GM21390 (cell line): ENCODE data around the gene STOX1.
"Not testable (repeated sequence)": the region's sequence is repeated elsewhere in the genome, so short reads cannot be mapped to it uniquely, and the experiment has no call there.

ENCODE experiments used
- ATAC-seq: cut with Tn5 transposase; IDR thresholded peaks from one replicate; pipeline ENCODE4 v1.9.1; 2021; ENCODE audit not compliant: unreplicated experiment

STOX1 gene

GRCh38 chr10:68829521-68829920, 2.2 kb downstream of the STOX1 start:
- ATAC-seq: no peak

GRCh38 chr10:68829952-68830351, 2.6 kb downstream of the STOX1 start:
- ATAC-seq: no peak

DNA sequence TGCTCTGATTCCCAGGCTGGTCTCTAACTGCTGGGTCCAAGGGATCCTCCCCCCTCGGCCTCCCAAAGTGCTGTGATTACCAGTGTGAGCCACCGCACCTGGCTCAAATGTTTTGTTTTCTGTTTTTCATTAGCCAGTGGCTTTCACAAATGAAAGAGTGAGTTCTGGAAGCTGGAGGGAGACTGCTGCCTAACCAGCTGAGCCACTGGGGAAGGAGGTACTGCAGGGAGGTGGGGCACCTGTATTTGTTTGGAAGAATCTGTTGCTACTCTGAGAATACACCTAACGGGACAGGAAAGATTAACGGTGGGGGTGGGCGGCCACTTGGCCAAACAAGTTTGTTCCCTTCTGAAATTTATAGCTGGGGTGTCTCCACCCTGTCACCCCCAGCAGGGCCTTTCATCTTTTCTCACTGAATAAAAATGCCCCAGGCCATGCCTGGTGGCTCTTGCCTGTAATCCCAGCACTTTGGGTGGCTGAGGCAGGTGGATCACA, 4.7 kb downstream of the STOX1 start:
- no peak for ATAC-seq

- ATAC-seq: no peak
Measured at GRCh38 chr10:68832601-68833000, 5.3 kb downstream of the STOX1 start.

- ATAC-seq: no peak
Measured at GRCh38 chr10:68837626-68838322, 10.4 kb downstream of the STOX1 start.

DNA sequence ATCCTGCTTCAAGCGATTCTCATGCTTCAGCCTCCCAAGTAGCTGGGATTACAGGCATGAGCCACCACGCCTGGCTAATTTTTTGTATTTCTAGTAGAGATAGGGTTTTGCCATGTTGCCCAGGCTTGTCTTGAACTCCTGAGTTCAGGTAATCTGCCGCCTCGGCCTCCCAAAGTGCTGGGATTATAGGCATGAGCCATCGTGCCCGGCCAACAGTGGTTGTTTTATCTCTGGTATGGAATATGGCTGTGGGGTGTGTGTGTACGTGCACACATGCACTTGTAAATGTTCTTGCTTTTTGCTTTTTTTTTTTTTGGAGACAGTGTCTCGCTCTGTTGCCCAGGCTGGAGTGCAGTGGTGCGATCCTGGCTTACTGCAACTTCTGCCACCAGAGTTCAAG, 13.3 kb downstream of the STOX1 start:
- ATAC-seq: not testable (repeated sequence)

DNA sequence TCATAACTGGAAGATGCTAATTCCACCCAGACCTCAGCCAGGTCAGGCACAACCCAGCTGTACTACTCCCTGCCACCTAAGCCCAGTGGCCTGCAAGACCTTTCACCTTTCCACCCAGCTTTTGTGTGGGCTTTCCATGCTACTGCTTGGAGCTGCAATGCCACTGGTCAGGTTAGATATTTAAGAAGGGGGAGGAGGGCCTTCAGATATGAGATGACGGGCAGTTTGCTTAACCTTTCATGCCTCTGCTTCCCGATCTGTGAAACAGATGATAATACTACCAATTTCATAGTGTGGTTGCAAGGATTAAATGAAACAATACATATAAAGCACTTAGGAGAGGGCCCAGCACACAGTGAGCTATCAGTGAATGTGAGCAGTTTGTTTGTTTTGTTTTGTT, 20.9 kb downstream of the STOX1 start:
- no peak for ATAC-seq

GRCh38 chr10:68848806-68849205, 21.5 kb downstream of the STOX1 start:
- no peak for ATAC-seq

DNA sequence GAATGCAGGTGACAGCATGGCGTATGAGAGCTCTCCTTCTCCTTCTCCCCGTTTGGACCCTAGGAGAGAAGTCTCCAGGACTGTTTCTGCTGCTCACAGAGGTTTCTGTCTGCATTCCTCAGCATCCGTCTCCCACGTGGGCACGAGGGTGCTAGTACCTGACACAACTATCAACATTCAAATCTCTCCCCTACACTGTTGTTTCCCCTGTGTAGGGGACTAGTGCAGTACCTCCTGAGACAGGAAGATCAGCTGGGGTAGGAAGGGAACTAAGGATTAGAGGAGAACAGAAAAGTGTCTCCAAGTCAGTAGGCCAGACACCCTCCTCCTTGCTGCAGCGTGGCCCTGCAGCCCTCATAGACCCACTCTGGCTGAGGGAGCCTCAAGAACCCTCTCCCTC, 29.0 kb downstream of the STOX1 start:
- ATAC-seq: no peak

GRCh38 chr10:68857005-68857404, 29.7 kb downstream of the STOX1 start:
- no peak for ATAC-seq

DNA sequence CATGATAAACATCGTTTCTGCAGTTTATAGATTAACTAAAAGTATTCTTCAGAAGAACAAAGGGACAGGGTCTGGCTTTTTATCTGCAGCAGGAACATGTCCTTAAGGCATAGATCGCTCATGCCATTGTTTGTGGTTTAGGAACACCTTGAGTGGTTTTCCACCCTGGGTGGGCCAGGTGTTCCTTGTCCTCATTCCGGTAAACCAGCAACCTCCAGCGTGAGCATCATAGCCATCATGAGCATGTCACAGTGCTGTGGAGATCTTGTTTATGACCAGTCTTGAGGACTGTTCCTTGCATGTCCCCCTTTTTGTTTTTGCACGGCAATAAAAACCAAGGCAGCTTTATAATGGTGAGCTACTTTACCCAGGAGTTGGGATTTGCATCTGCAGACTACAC, 33.9 kb downstream of the STOX1 start:
- ATAC-seq: no peak

- ATAC-seq: no peak
Measured at GRCh38 chr10:68864611-68865010, 37.3 kb downstream of the STOX1 start.

DNA sequence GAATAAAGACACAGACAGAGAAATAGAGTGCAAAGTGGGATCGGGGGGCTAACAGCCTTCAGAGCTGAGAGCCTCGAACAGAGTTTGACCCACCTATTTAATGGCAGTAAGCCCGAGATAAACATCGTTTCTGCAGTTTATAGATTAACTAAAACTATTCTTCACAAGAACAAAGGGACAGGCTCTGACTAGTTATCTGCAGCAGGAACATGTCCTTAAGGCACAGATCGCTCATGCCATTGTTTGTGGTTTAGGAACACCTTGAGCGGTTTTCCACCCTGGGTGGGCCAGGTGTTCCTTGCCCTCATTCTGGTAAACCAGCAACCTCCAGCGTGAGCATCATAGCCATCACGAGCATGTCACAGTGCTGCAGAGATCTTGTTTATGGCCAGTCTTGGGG, 40.8 kb downstream of the STOX1 start:
- not testable (repeated sequence) for ATAC-seq

DNA sequence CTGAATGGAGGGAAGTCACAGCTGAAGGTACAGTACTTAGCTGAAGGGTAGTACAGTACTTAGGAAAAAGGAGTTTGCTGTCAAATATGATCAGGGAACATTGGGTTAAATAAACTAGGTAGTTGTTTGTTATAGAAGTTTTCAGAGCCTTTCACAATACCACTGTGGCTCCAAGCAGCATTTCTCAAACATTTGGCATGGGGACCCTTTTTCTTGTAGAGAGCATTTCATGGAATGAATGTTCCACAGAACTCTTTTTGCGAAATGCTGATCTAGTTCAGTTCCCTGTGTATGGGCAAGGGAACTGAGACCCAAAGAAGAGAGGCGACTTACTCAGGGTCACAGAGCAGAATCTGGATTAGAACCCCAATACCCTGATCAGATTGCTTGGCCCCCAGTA, 42.3 kb downstream of the STOX1 start:
- ATAC-seq: no peak

GRCh38 chr10:68870061-68870460, 42.7 kb downstream of the STOX1 start:
- no peak for ATAC-seq

GRCh38 chr10:68870545-68871104, 43.3 kb downstream of the STOX1 start:
- no peak for ATAC-seq

GRCh38 chr10:68871105-68871711, 43.9 kb downstream of the STOX1 start:
- no peak for ATAC-seq

GRCh38 chr10:68871731-68872342, 44.5 kb downstream of the STOX1 start:
- no peak for ATAC-seq

- no peak for ATAC-seq
Measured at GRCh38 chr10:68876246-68877138, 49.2 kb downstream of the STOX1 start.

DNA sequence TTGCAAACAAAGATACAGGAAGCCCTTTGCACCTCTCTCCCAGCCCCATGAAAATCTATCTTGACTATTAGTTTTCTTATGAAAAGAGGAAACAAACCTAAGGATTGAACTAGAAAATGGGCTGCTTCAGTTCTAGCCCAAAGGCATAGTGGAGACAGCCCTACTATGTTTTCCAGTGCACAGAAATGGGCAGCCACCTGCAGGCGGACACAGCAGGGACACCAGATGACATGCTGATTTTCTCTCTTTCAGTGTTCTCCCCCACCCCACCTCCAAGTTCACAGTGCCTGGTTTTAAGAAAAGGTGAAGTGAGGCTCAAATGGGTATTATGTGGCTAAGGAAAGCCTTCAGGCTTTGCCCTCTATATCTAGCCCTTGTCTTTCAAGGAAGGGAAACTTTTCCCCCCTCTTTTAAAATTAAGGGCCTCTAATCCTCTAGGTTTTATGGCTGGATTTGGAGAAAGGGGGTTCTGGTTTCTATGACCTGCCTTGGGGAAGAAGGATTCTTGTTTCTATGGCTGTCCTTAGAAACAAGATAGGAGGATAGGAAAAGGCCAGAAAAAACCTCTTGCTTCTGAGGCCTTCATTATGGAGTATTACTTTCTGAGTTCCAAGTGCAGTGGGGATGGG, 50.3 kb downstream of the STOX1 start:
- no peak for ATAC-seq

DNA sequence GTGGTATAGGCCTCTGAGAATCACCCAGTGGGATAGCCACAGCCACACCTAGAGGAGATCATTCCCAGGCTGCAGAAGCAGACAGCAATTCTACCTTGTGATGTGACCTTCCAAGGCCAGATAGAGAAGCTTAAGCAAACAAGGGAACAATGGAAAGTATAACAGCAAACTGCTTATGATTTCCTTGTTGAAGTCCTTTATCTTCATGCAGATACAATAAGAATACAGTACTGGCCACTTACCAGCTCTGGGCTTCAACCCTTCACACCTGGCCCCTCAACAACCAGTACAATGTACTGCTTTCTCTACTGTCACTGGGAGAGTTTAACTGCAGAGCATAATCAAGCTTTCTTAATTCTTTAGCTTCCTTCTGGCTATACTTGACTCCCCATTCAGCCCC, 51.2 kb downstream of the STOX1 start:
- no peak for ATAC-seq
